ENCODE results near the gene RMND5A. TPM values are rescaled to one million over a fixed set of nuclear protein-coding genes. Genes with fewer than 3 reads are reported as not detected.
"Not testable (repeated sequence)": the region's sequence is repeated elsewhere in the genome, so short reads cannot be mapped to it uniquely, and the experiment has no call there.

Gene RMND5A
- total RNA-seq, 1 donor from 2014 or later, result 25.6 TPM

GRCh38 chr2:86708126-86708525 lies 12.0 kb upstream of the RMND5A start:
- intact Hi-C loops (cut with micrococcal nuclease), result not testable (repeated sequence)

GRCh38 chr2:86714579-86715173 lies 5.4 kb upstream of the RMND5A start:
- intact Hi-C loops (cut with micrococcal nuclease), result not testable (repeated sequence)

- intact Hi-C loops (cut with micrococcal nuclease), result not testable (repeated sequence)
Observed at GRCh38 chr2:86719263-86719636, 841 bp upstream of the RMND5A start.

GRCh38 chr2:86720540-86721320 lies 639 bp downstream of the RMND5A start:
- intact Hi-C loops (cut with micrococcal nuclease), result not testable (repeated sequence)

GRCh38 chr2:86725706-86726105 lies 5.6 kb downstream of the RMND5A start:
- intact Hi-C loops (cut with micrococcal nuclease), result not testable (repeated sequence)

- intact Hi-C loops (cut with micrococcal nuclease), result not testable (repeated sequence)
Observed at GRCh38 chr2:86732040-86732525, 12.0 kb downstream of the RMND5A start.

- intact Hi-C loops (cut with micrococcal nuclease), result not testable (repeated sequence)
Observed at GRCh38 chr2:86732837-86733236, 12.7 kb downstream of the RMND5A start.

- intact Hi-C loops (cut with micrococcal nuclease), result not testable (repeated sequence)
Observed at GRCh38 chr2:86733528-86733927, 13.4 kb downstream of the RMND5A start.

GRCh38 chr2:86734896-86735295 lies 14.8 kb downstream of the RMND5A start:
- intact Hi-C loops (cut with micrococcal nuclease), result not testable (repeated sequence)

GRCh38 chr2:86739485-86739884 lies 19.4 kb downstream of the RMND5A start:
- intact Hi-C loops (cut with micrococcal nuclease), result not testable (repeated sequence)

GRCh38 chr2:86739889-86740288 lies 19.8 kb downstream of the RMND5A start:
- intact Hi-C loops (cut with micrococcal nuclease), result not testable (repeated sequence)

- intact Hi-C loops (cut with micrococcal nuclease), result not testable (repeated sequence)
Observed at GRCh38 chr2:86741889-86742498, 21.9 kb downstream of the RMND5A start.

- intact Hi-C loops (cut with micrococcal nuclease), result no loop called here
Observed at GRCh38 chr2:86744152-86744551, 24.1 kb downstream of the RMND5A start.

- intact Hi-C loops (cut with micrococcal nuclease), result no loop called here
Observed at GRCh38 chr2:86746939-86747338, 26.8 kb downstream of the RMND5A start.

- intact Hi-C loops (cut with micrococcal nuclease), result no loop called here
Observed at GRCh38 chr2:86747711-86748639, 27.9 kb downstream of the RMND5A start.

GRCh38 chr2:86750240-86750839 lies 30.2 kb downstream of the RMND5A start:
- intact Hi-C loops (cut with micrococcal nuclease), result no loop called here

- intact Hi-C loops (cut with micrococcal nuclease), result no loop called here
Observed at GRCh38 chr2:86751778-86752177, 31.7 kb downstream of the RMND5A start.

- intact Hi-C loops (cut with micrococcal nuclease), result no loop called here
Observed at GRCh38 chr2:86752934-86753333, 32.8 kb downstream of the RMND5A start.

- intact Hi-C loops (cut with micrococcal nuclease), result no loop called here
Observed at GRCh38 chr2:86753606-86754005, 33.5 kb downstream of the RMND5A start.

- intact Hi-C loops (cut with micrococcal nuclease), result no loop called here
Observed at GRCh38 chr2:86758405-86758804, 38.3 kb downstream of the RMND5A start.

GRCh38 chr2:86760371-86760770 lies 40.3 kb downstream of the RMND5A start:
- intact Hi-C loops (cut with micrococcal nuclease), result no loop called here

All from T-helper 1 cell treated with Interleukin-12 subunit alpha and Interleukin-12 subunit beta and Interleukin-4 antibody, amounts not matched to agents 30 ng/mL and 1 ng/mL, for 36 hours (primary cell).